ENCODE results near the gene ANKRD60.

The ANKRD60 gene

GRCh38 chr20:58244517-58245030 lies 16.1 kb upstream of the ANKRD60 start:
- no peak for DNase-seq

- DNase-seq: no peak
These were observed 15.4 kb upstream of the ANKRD60 start for GRCh38 chr20:58243653-58244410.

GRCh38 chr20:58242824-58243223 lies 14.4 kb upstream of the ANKRD60 start:
- DNase-seq: no peak

GRCh38 chr20:58241766-58242465 lies 13.5 kb upstream of the ANKRD60 start:
- DNase-seq: no peak

GRCh38 chr20:58240471-58240870 lies 12.0 kb upstream of the ANKRD60 start:
- DNase-seq: no peak

GRCh38 chr20:58239216-58239615 lies 10.8 kb upstream of the ANKRD60 start:
- no peak for DNase-seq

GRCh38 chr20:58238490-58238889 lies 10.0 kb upstream of the ANKRD60 start:
- DNase-seq: no peak

- DNase-seq: no peak
These were observed 9.1 kb upstream of the ANKRD60 start for GRCh38 chr20:58237318-58238132.

GRCh38 chr20:58236612-58237317 lies 8.3 kb upstream of the ANKRD60 start:
- peak; percentile 74 for DNase-seq

- DNase-seq: no peak
These were observed 6.6 kb upstream of the ANKRD60 start for GRCh38 chr20:58235010-58235409.

- DNase-seq: no peak
These were observed 5.6 kb upstream of the ANKRD60 start for GRCh38 chr20:58233881-58234528.

- no peak for DNase-seq
These were observed 4.9 kb upstream of the ANKRD60 start for GRCh38 chr20:58233393-58233792.

GRCh38 chr20:58231683-58232082 lies 3.2 kb upstream of the ANKRD60 start:
- DNase-seq: no peak

- DNase-seq: no peak
These were observed 845 bp upstream of the ANKRD60 start for GRCh38 chr20:58229198-58229798.

- DNase-seq: no peak
These were observed 360 bp downstream of the ANKRD60 start for GRCh38 chr20:58228103-58228483.

- DNase-seq: no peak
These were observed 906 bp downstream of the ANKRD60 start for GRCh38 chr20:58227391-58228102.

- no peak for DNase-seq
These were observed 2.8 kb downstream of the ANKRD60 start for GRCh38 chr20:58225452-58226200.

- no peak for DNase-seq
These were observed 3.5 kb downstream of the ANKRD60 start for GRCh38 chr20:58224974-58225373.

- DNase-seq: no peak
These were observed 4.4 kb downstream of the ANKRD60 start for GRCh38 chr20:58224097-58224496.

GRCh38 chr20:58223358-58223941 lies 5.0 kb downstream of the ANKRD60 start:
- no peak for DNase-seq
